Measurements from ENCODE around the gene MAPKAP1.

GRCh38 chr9:125438506-125439433 is 268.2 kb downstream of the MAPKAP1 start:
- TF ChIP-seq EZH2 (IDR thresholded peaks at IDR 0.05; ENCODE audit: borderline replicate concordance, insufficient read depth, low read length, poor library complexity, severe bottlenecking) (no peak), POLR2AphosphoS5 (IDR thresholded peaks at IDR 0.05) (no peak), RAD21 (conservative IDR thresholded peaks at IDR 0.05) (no peak), MXI1 (conservative IDR thresholded peaks at IDR 0.05; ENCODE audit: poor library complexity, severe bottlenecking) (no peak), REST (IDR thresholded peaks at IDR 0.05; ENCODE audit: borderline replicate concordance) (no peak)
- TF ChIP-seq, protein P1, sequence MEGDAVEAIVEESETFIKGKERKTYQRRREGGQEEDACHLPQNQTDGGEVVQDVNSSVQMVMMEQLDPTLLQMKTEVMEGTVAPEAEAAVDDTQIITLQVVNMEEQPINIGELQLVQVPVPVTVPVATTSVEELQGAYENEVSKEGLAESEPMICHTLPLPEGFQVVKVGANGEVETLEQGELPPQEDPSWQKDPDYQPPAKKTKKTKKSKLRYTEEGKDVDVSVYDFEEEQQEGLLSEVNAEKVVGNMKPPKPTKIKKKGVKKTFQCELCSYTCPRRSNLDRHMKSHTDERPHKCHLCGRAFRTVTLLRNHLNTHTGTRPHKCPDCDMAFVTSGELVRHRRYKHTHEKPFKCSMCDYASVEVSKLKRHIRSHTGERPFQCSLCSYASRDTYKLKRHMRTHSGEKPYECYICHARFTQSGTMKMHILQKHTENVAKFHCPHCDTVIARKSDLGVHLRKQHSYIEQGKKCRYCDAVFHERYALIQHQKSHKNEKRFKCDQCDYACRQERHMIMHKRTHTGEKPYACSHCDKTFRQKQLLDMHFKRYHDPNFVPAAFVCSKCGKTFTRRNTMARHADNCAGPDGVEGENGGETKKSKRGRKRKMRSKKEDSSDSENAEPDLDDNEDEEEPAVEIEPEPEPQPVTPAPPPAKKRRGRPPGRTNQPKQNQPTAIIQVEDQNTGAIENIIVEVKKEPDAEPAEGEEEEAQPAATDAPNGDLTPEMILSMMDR (IDR thresholded peaks at IDR 0.05; ENCODE audit: poor library complexity, severe bottlenecking): no peak
